Nucleus accumbens (tissue), 56 donors: Measurements from ENCODE around the gene ULK1.
"Not testable (repeated sequence)": the region's sequence is repeated elsewhere in the genome, so short reads cannot be mapped to it uniquely, and the experiment has no call there.

Experiments used
- DNase-seq, 56 donors: peaks; one replicate each; lab custom pipeline; 2025; lab: John Stamatoyannopoulos, UW

The ULK1 gene

GRCh38 chr12:131885076-131885475, 9.3 kb upstream of the ULK1 start:
- not testable (repeated sequence) for DNase-seq

- no peak for DNase-seq
These were observed 8.8 kb upstream of the ULK1 start for GRCh38 chr12:131885543-131886057.

- not testable (repeated sequence) for DNase-seq
These were observed 2.7 kb upstream of the ULK1 start for GRCh38 chr12:131891722-131892121.

GRCh38 chr12:131892711-131893604, 1.5 kb upstream of the ULK1 start:
- no peak for DNase-seq

GRCh38 chr12:131893605-131894312, 663 bp upstream of the ULK1 start:
- peak in 4 of 56 donors; percentile 19 to 82 (median 72) for DNase-seq

GRCh38 chr12:131894981-131895639, 688 bp downstream of the ULK1 start:
- DNase-seq: no peak

- DNase-seq: peak in 1 of 56 donors; percentile 55
These were observed 1.2 kb downstream of the ULK1 start for GRCh38 chr12:131895640-131896079.

GRCh38 chr12:131896080-131896810, 1.8 kb downstream of the ULK1 start:
- peak in 52 of 56 donors; percentile 18 to 88 (median 70) for DNase-seq

- DNase-seq: peak in 24 of 56 donors; percentile 27 to 85 (median 68)
These were observed 2.4 kb downstream of the ULK1 start for GRCh38 chr12:131896811-131897270.

- no peak for DNase-seq
These were observed 2.9 kb downstream of the ULK1 start for GRCh38 chr12:131897276-131897675.

- no peak for DNase-seq
These were observed 3.5 kb downstream of the ULK1 start for GRCh38 chr12:131897875-131898274.

GRCh38 chr12:131900397-131900796, 6.0 kb downstream of the ULK1 start:
- no peak for DNase-seq

- peak in 2 of 56 donors; percentile 22 to 24 for DNase-seq
These were observed 7.3 kb downstream of the ULK1 start for GRCh38 chr12:131901431-131902331.

- DNase-seq: no peak
These were observed 8.2 kb downstream of the ULK1 start for GRCh38 chr12:131902332-131903241.

GRCh38 chr12:131903270-131904255, 9.1 kb downstream of the ULK1 start:
- DNase-seq: no peak

GRCh38 chr12:131904346-131904745, 9.9 kb downstream of the ULK1 start:
- no peak for DNase-seq
